Activated T-helper 1 cell treated with Interleukin-2 at 50 U/mL for 16 hours (primary cell): ENCODE results near the gene INTS13.
"Not testable (repeated sequence)": the region's sequence is repeated elsewhere in the genome, so short reads cannot be mapped to it uniquely, and the experiment has no call there.

Source experiments
- DNase-seq: peaks from one replicate; pipeline ENCODE4 v3.0.0-alpha.2; 2020; ENCODE audit warnings: low read depth

The INTS13 gene

DNA sequence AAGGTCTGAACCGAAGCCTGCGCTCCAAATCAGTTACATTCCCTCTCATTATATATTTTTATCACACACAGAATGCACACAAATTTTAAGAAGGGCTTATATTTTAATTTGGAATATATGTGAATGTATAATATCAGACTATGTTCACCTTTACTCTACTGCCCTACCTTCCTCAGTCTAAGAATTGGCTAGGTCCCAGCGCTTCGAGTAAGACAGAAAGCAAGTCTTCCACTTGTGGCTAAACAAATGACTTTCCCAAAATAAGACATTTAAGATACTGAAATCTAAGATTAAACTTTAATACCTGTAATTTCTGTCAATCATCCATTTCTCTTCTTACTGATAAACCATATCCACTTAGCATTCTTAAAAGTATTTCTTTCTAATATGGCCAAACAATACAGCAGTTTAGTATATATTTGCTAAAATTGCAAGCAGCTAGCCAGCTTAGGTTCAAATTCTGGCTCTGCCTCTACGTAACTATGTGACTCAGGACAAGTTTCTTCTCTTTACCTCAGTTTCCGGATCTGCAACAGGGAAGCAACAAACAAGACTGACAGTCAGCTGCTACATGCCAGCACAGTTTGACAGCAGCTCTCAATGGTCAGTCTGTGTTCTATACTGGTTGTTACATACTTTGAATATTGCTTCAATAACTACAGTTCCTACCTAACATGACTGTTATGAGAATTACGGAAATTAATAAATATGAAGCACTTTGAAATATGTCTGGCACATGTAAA, 2.0 kb downstream of the INTS13 start:
- DNase-seq, result no peak

DNA sequence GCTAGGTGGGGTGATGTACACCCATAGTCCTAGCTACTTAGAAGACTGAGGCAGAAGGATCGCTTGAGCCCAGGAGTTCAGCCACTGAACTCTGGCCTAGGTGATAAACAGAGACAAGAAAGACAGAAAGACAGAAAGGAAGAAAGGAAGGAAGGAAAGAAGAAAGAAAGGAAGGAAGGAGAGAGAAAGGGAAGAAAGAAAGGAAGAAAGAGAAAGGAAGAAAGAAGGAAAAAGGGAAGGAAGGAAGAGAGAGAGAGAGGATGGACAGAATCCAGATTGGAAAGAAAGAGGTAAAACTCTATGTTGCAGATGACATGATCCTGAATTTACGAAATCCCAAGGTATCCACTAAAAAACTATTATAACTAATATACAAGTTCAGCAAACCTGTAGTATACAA, 8.2 kb downstream of the INTS13 start:
- DNase-seq, result no peak

DNA sequence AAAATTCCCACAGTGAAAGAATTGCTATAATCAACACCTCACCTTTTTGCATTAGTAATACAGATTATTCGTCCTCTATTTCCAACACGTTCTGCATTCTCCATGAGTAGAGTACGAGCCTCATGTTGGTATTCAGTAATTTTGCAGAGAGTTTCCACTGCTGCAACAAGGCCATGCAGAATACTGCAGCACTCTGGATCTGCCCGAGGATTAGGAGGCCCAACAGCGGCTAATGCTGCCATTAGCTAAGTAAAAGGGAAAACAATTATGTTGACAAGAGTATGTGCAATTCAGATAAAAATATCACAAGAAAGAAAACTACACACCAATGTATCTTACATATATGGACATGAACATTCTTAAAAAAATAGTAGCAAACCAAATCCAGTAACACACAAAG, 9.1 kb downstream of the INTS13 start:
- no peak for DNase-seq

DNA sequence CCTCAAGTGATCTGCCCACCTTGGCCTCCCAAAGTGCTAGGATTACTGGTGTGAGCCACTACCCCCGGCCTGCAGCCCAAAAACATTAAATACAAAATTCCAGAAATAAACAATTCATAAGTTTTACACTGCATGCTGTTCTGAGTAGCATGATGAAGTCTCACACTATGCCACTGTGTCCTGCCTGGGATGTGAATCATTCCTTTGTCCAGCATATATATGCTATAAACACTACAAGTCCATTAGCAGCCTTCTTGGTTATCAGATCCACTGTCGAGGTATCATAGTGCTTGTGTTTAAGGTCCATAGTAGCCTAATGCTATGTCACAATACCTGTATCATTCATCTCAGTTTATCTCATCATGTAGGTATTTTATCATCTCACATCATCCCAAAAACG, 15.9 kb downstream of the INTS13 start:
- no peak for DNase-seq

DNA sequence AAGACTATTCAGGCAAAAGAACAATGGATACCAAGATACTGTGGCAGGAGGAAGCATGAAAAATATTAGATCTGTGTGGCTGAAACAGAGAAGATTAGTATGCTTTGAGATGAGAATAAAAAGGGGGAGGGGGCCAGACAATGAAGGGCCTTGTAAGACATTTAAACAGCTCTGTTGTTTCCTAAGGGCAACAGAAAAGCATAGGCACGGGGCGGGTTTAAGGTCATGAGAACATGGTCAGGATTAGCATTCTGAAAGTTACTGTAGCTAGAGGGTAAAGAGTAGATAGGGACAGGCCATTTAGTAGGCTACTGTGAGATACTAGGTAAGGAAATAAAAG, 18.6 kb downstream of the INTS13 start:
- no peak for DNase-seq

DNA sequence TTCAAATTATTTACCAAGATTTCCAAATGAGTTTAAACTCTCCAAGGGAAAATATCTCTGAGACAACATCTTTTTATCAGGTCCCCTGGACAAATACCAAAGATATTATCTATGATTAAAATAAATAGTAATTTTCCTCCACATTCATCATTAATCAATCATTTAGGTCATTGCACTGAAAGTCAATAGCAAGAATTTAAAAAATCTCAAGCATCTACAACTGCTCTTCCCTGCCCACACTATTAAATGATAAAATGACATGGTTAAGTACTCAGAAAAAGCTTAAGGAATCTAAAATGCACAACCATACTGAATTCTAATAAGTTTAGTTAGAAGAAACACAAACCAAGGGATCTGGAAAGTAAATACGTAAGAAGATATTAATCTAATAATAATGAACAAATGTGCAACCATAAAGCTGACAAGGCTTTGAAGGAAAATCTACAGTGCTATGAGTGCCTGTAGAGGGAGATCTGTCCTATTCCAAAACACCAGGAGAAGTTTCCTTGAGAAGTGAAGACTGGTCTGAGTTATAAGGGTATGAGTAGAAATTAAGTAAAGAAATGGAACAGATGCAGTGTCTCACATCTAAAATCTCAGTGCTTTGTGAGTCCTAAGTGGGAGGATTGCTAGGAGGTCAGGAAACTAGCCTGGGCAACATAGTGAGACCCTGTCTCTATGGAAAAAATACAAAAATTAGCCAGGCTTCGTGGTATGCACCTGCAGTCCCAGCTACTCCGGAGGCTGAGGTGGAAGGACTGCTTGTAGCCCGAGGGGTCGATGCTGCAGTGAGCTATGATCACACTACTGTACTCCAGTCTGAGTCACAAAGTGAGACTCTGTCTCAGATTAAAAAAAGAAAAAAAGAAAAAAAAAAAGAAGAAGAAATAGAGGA, 19.2 kb downstream of the INTS13 start:
- DNase-seq, result no peak

DNA sequence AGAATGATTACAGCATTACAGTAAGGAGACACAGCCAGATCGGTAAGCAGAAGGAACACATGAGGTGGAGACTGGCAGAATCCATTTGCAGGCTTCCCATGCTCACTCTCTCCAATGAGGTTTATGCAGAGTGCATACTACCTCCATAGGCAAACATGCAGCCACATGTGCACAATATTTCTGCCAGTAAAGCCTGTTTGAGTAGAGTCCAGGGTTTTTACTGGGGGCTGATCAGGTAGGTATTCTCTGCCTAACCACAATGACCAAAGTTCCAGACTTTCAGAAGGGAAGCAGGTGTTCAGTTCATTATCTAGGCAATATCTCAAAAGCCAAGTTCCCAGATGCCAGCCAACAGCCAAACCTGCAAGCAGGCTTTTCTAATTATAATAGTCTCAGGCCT, 31.1 kb downstream of the INTS13 start:
- DNase-seq, result no peak

DNA sequence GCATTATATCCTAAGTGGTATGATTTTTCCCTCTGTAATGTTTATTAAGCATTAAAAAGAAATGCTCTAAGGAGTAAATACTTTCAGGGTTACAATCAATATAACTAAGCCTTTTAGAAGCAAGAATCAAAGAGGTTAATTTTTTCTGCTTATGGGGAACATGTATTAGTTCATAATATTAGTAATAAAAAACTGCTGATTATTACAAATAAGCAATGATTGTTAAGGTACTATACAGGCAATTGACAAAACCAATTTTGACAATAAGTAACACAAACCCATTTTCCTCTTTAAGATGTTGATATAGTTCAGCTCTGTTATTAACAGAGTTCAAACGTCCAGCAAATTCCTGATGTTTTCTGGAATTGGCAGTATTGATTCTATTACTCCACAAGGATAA, 31.8 kb downstream of the INTS13 start:
- no peak for DNase-seq

DNA sequence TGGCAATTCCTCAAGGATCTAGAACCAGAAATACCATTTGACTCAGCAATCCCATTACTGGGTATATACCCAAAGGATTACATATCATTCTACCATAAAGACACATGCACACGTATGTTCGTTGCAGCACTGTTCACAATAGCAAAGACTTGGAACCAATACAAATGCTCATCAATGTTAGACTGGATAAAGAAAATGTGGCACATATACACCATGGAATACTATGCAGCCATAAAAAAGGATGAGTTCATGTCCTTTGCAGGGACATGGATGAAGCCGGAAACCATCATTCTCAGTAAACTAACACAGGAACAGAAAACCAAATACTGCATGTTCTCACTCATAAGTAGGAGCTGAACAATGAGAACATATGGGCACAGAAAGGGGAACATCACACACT, 34.4 kb downstream of the INTS13 start:
- DNase-seq, result not testable (repeated sequence)

DNA sequence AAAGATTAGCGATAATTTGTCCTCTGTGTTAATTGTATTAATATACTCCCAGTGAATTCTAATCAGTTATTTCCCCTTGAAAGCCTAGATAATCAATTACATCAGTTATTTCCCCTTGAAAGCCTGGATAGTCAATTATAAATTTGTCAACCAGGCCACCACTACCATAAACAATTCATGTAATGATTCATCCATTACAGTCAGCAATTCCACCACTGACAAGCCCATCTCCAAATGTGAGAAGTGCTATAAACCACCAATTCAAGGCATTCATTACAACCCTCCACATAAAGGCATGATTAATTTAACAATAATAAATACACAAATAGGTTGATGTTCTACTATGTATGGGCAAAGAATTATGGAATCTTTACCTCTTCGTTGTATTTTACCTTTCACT, 40.9 kb downstream of the INTS13 start:
- no peak for DNase-seq

DNA sequence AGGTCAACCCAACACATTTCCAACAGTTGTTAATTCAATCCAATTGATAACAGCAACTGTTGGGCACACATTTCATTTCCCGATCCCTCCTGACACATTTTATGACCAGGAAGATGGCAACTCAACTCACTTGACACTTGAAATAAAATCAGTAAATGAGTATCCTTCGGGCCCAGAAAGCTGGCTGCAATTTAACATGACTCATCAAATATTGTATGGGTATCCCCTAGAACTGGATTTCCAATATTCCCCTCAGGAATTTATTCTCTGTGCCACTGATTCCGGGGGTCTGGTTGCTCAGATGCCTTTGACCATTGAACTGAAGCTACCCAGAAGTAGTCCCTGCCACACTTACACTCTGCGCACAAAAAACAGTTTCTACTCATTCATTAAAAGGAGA, 42.1 kb downstream of the INTS13 start:
- DNase-seq, result no peak

DNA sequence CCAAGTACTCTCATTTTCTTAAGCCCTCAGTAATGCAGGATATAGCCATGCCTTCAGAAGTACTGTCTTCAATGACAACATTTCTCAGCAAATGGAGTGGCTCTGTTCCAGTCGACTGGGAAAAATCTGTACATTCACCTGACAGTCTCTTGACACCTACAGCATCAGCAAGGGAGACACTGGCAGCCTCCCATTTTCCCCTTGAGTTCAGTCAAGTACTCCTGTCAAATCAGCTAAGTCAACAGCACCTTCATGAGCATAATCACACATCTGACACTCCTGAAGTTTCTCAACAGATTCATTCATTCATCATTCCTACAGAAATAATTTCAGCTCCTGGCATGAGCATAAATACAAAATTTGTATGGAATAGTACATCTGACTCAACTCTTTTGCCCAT, 46.1 kb downstream of the INTS13 start:
- DNase-seq, result no peak

DNA sequence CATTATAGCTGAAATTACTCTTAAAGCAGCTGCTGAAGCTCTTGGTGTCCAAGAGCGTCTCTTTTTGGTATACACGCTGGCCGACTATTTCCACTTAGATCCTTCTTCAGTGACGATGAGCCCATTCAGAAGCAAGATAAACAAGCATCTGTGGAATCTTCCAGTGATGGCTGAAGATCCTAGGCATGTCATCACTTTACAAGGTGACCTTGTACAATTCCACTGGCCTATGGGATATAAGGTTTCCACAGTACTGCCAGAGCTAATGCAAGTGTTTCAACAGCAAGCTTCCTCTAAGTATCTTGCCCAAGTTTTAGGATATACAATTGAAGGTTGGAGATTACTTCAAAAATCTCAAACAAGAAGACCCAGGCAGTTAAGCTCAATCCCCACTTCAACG, 47.0 kb downstream of the INTS13 start:
- no peak for DNase-seq

DNA sequence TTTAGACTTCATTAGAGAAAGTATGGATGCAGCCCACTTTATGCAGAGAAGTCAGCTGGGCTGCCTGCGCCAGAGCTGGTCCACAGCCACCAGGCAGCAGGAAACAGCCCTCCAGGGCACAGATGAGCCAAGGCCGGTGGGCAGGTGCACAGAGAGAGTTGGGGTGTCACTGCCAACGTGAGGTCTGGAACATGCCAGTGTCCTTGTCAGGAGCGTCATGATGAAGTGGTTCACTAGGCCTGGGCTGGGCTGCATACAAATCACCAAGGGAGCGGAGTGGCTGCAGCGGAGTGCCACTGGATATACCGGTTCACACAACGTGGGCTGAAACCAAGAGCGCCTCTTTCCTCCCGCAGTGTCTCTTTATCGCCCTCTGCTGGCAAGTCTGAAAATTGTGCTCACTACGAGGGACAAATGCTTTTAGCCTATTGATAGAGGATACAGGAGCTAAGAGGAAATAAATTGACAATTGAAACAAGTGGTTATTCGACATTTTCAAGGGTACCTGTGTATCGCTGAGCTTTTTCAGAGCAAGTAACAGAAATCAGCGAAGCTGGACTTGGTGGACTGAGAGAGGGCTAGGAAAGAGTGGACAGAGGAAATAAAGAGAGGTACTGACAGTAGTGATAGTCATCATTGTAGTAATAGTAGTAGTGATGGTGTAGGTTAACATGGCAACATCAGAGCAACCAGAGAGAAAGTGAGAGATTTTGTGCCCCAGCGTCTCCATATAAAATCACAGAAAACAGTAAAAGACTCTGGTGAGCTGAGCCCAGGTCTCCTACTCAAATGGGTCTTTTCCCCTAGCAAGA, 52.8 kb downstream of the INTS13 start:
- DNase-seq, result peak; percentile 66

DNA sequence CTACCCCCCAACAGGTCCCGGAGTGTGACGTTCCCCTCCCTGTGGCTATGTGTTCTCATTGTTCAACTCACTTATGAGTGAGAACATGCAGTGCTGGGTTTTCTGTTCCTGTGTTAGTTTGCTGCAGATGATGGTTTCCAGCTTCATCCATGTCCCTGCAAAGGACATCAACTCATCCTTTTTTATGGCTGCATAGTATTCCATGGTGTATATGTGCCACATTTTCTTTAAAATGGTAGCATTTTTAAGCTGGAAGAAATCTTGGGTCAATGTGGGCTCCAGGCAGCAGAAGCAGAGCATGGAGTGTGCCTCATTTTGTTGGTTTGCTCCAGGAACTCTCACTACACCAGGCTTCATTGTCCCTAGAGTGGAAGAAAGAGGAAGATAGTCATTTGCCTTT, 57.2 kb downstream of the INTS13 start:
- no peak for DNase-seq

DNA sequence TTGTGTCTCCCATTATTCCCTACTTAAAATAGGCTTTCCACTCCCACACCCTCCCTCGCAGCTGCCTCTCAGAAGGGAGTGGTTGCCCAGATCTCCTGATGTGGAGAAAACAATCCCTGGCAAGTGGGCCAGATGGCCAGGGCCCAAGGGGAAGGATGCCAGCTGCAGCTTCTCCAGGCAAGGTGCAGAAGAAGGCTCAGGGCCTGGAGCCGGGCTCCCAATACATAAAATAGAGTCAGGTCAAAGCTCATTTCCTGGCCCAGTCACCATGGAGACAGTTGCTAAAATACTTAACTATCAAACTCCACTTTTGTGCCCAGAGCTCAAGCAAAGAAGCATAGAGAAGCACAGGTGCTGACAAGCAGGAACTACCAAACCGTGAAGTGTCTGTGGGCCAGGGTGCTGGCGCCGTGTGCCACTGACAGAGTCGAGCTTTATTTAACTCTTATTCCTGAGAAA, 59.1 kb downstream of the INTS13 start:
- DNase-seq, result no peak

DNA sequence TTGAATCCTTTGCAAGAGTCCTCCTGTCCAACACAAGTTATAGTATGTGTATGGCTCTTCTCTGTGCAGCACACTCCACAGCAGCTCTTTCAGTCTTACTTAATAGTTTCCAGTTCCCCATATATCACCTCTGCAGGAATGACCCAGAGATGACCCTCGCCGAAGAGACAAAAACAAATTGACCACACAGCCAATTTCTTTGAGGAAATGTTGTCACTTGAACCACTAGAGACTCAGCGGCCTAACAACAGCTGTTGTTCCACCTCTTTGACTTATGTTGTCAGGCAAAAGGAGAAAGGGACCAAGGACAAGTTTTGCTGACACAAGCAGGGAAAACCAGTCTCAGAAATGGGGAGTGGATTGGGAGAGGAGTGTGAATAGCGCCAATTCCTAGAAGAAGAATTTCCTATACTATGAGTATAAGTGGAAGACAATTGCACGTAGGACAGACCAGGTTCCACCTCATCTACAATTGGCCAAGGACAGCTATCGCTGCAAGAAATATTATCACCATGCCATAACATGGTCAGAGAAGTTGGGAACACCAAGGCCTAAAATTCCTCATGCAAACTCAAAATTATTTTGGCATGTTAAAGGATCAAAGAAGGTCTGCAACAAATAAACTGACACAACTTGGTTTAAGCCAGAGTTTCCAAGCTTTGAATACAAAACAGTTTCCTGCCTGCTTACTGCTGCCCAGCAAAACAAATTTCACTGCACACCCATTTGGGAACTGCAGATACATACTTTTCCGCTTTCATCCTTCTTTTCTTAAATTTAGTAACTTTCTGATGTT, 63.1 kb downstream of the INTS13 start:
- DNase-seq, result no peak

DNA sequence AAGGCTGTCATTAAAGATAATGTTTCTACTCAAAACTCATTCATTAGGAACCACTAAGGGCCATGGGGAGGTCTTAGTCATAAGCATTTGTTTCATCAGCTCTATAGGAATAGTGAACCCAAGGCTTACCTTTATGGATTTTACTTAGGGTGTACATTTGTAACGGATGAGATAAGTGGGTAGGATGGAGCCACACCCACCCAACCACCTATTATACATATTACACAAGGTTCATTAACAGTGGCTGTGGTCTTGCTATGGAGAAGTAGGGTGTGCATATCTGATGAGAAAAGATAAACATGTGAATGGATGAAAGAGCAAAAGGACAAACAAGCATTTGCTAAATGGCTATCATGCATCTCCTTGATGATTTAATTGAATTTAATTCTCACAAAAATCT, 65.2 kb downstream of the INTS13 start:
- no peak for DNase-seq

DNA sequence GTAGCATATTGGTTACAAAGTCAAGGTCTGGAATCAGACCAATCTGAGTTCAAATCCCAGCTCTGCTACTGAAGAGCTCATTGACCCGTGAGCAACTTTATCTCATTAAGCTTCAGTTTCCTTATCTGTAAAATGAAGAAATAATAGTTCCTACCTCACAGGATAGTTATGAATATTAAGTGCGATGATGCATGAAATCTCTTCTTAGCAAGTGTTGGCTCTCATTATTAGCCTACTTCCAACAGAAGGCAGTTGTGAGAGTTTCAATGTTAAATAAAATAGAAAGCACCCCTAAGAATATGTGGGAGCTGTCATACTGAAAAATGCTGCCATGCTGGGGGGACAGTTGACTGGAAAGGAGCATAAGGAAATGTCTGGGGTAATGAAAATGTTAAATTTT, 65.8 kb downstream of the INTS13 start:
- no peak for DNase-seq

DNA sequence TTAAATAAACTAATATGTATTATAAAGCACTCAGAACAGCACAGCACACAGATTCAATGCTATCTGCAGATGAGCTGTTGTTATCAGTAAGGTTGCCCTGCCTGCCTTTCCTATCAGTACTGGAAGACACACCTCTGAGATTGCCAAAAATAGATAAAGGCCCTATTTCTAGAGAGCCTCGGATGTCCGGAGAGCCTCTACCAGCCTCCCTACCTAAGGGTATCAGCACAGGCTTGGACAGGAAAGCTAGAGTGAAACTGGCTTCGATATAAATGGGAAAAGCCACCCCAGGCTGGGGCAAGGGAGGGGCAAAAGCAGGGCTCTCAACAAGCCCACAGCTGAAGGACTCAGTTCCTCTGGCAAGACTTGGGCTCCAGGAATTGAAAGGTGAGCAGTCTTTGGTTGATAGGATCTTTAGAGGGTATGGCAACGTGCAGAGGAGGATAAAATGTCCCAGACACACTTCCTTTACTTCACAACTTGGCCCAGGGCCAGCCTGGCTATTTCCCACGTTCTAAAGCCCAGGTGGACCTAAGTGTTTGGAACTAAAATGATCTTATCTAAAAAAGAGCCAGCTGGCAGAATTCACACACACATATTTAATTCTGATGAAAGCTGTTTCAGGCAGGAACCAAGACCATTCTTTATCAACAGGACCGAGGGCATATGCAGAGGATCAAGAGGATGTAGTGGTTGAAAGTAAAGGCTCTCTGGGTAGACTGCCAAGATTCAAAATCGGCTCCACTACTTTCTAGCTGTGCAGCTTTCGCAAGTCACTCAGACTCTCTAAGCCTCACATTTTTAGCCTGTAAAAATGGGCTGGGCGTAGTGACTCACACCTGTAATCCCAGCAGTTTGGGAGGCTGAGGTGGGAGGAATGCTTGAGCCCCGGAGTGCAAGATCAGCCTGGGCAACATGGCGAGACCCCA, 67.0 kb downstream of the INTS13 start:
- no peak for DNase-seq
